Motor neuron (in vitro differentiated cells): ENCODE results near the gene ATP2C2. TPM values are rescaled to one million over a fixed set of nuclear protein-coding genes. Genes with fewer than 3 reads are reported as not detected.

Experiments used
- ATAC-seq, 8 experiments: fragments of 200-7000 bp; cut with Tn5 transposase; replicated peaks in 6 of 8; 2 replicates each; pipeline ENCODE4 v1.8.0; 2021; ENCODE audit warnings: mild to moderate bottlenecking in 8 of 8, moderate library complexity in 8 of 8
- H3K27ac ChIP-seq, 2 donors: fragments of 250-450 bp; sonication (Bioruptor Pico); 2 replicates each; pipeline ENCODE4 v1.9.0; 2021; ENCODE audit warnings: antibody characterized with exemption in 2 of 2, mild to moderate bottlenecking in 2 of 2, moderate library complexity in 1 of 2
- H3K4me1 ChIP-seq, 2 donors: fragments of 250-450 bp; sonication (Bioruptor Pico); replicated peaks in 1 of 2; 2 replicates each; pipeline ENCODE4 v1.6.1; 2021; ENCODE audit warnings: antibody characterized with exemption in 2 of 2, mild to moderate bottlenecking in 2 of 2, moderate library complexity in 1 of 2
- H3K4me3 ChIP-seq, 5 donors: fragments of 250-450 bp; sonication (Bioruptor Pico); 2 replicates each; pipeline ENCODE4 v1.9.0; 2021; ENCODE audit warnings: antibody characterized with exemption in 5 of 5, mild to moderate bottlenecking in 5 of 5, moderate library complexity in 4 of 5
- WGBS, 10 experiments: fragments of 450-650 bp; shearing (Covaris generic); methylation state at CpG; one replicate each; pipeline ENCODE4 v1.0.0; 2022; 5-methylcytosine and 5-hydroxymethylcytosine counted together
- in situ Hi-C, 9 experiments: fragments of 400-800 bp; cut with MboI; loops; one replicate each; pipeline ENCODE4 v1.15.0; 2021; ENCODE audit warnings: low sequenced_read_pairs in 9 of 9, low pct_unique_long_range_greater_than_20kb in 2 of 9; ENCODE audit not compliant: unreplicated experiment in 9 of 9
- total RNA-seq, 8 experiments: library from RNA; unstranded; fragments of 300-600 nt; gene quantifications; 2 replicates each; pipeline versions ENCODE4 v1.2.3 to v1.2.4, GENCODE V29; 2022

The ATP2C2 gene
- total RNA-seq, 8 experiments from 2014 or later: 0.61 to 2.6 (median 1.3) TPM

DNA sequence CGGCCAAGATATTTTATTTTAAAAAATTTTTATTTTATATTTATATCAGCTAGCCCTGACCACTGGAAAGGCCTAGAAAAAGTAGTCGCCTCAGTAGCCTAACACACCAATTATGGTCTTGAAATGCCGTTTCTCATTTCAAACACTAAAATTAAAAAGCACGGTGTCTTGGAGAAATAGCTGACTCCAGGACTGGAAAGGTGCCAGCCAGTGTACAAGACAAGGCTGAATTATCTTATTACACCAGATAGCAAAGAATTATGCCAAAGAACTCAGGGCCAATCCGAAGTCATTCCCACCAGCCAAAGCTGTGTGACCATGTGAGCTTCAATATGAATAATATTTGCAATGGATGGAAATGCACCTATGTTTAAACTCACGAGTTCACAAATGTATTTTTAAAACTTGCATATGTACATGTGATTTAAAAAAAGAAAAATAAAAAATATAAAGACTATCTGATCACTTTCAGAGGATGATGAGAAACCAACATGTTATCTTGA is 19.9 kb upstream of the ATP2C2 start:
- Histone ChIP-seq H3K4me3 (no peak overlapping the region), H3K27ac (no peak overlapping the region), H3K4me1 (peaks cover 0 to 6% of the 10 kb centered on the region in 2 donors)
- ATAC-seq: peak in 3 of 8 experiments; percentile 73 to 94 (median 75)
- in situ Hi-C loops: no loop called here
- WGBS, 10 experiments: 0 to 100% (median 87%) methylated on average over 1 to 5 of the region's 6 CpGs

DNA sequence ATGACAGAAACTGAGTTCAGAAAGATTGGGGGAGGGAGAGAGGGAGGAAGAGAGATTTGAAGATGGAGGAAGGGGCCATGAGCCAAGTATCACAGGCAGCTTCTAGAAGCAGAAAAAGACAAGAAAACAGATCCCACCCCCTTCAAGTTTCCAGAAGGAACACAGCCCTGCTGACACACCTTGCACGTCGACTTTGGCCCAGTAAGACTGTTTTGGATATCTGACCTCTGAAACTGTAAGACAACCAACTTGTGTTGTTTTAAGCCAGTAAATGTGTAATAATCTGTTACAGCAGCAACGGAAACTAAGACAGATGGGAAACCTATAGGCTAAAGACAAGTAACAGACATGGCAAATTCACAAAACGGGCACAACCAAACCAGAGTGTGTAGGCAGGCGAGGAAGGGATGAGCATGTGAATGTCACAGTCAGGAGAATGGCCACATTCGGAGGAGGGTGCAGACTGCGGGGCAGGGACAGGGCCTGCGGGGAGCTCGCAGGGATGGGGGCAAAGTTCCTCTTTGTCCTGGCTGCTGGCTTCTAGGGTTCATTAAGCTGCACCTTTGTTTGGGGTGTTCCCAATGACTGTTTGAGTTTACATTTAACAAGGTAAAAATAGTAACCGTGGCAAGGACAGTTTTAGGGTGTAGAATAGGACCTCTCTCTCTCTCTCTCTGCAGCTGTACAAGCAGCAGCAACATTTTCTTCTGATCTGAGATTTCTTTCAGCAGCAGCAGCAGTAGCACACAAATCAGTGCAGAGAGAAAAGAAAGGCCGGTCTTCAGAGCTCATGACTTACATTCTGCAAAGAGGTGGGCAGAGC is 18.3 kb upstream of the ATP2C2 start:
- WGBS, 10 experiments: 20 to 100% (median 53%) methylated on average over 1 to 8 of the region's 11 CpGs; no CpG with 5 or more reads in 2 of the 10 experiments
- in situ Hi-C loops: no loop called here
- H3K27ac ChIP-seq: no peak overlapping the region
- ATAC-seq: peak in 1 of 8 experiments; percentile 31
- no peak overlapping the region for H3K4me3 ChIP-seq
- peaks cover 0 to 6% of the 10 kb centered on the region in 2 donors for H3K4me1 ChIP-seq

DNA sequence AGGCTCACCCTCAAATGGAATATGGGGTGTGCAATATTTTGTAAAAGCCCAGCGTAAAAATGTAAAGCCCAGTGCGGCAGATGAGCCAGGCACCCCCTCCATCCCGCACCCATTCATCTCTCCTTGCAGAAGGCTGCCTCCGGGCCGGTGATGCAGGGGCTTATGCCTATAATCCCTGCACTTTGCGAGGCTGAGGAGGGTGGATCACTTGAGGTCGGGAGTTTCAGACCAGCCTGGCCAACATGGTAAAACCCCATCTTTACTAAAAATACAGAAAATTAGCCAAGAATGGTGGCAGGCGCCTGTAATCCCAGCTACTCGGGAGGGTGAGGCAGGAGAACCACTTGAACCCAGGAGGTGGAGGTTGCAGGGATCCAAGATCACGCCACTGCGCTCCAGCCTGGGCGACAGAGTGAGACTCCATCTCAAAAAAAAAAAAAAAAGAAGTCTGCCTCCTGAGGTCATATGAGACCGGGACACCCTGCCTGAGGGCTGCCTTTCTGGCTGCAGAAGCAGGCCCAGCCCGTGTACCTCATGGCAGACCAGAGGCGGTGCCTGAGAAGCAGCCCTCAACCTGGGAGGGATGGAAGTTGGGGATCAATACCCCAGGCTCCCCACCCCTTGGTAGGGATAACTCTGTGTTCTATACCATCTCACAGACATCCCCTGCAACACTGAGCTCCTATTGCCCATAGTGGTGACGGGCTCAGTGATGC is 17.5 kb upstream of the ATP2C2 start:
- ATAC-seq: no peak
- in situ Hi-C loops: no loop called here
- Histone ChIP-seq H3K4me1 (peaks cover 0 to 6% of the 10 kb centered on the region in 2 donors), H3K4me3 (no peak overlapping the region), H3K27ac (peak overlapping the region in 1 of 2 donors; percentile 8)
- 32 to 100% (median 65%) methylated on average over 1 to 13 of the region's 16 CpGs; no CpG with 5 or more reads in 1 of the 10 experiments for WGBS, 10 experiments

DNA sequence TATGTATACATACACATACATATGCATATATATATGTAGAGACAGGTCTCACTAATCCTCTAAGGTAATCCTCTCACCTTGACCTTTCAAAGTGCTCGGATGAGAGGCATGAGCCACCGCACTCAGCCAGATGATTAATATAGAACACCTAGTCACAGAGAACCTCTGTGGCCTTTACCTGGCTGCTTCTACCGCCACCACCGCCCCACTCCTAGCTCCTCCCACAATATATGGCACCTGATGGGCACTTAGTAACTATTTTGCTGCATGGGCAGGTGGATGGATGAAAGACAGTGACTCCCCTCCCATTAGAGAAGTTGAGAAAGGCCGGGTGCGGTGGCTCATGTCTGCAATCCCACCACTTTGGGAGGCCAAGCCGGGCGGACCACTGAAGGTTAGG is 16.7 kb upstream of the ATP2C2 start:
- H3K27ac ChIP-seq: no peak overlapping the region
- H3K4me1 ChIP-seq: peaks cover 4 to 12% of the 10 kb centered on the region in 2 donors
- WGBS, 10 experiments: 75 to 100% (median 80%) methylated on average over 2 to 4 of the region's 8 CpGs; no CpG with 5 or more reads in 6 of the 10 experiments
- in situ Hi-C loops: no loop called here
- ATAC-seq: no peak
- H3K4me3 ChIP-seq: no peak overlapping the region

GRCh38 chr16:84354306-84354705 is 14.0 kb upstream of the ATP2C2 start:
- no peak overlapping the region for H3K27ac ChIP-seq
- no peak overlapping the region for H3K4me3 ChIP-seq
- ATAC-seq: no peak
- peaks cover 22 to 23% of the 10 kb centered on the region in 2 donors for H3K4me1 ChIP-seq
- in situ Hi-C loops: no loop called here
- WGBS, 10 experiments: 91 to 100% methylated on average over 1 to 4 of the region's 6 CpGs; no CpG with 5 or more reads in 8 of the 10 experiments

GRCh38 chr16:84355149-84355548 is 13.2 kb upstream of the ATP2C2 start:
- no peak overlapping the region for H3K27ac ChIP-seq
- WGBS, 10 experiments: no CpG with 5 or more reads among the region's 2 CpGs
- no peak for ATAC-seq

DNA sequence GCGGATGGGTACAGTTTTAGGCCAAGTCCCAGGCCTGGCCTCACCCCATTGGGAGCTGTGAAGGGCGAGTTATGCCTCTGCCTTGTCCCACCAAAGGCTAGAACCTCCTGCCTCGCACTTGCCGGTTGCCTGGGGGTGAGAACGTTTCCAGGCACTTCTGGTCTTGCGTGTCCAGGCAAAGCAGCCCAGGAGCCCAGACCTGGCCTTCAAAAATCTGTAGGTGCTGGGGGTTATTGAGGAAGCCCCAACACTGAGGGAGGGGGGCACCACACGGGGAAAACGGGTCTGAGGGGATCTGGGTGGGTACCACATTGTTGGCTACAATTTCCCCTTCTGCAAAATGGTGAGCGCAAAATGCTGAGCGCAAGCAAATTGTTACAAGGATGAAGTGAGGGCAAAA is 12.2 kb upstream of the ATP2C2 start:
- 90 to 100% methylated on average over 1 to 2 of the region's 10 CpGs; no CpG with 5 or more reads in 8 of the 10 experiments for WGBS, 10 experiments
- in situ Hi-C loops: no loop called here
- Histone ChIP-seq H3K27ac (peak overlapping the region in 1 of 2 donors; percentile 27), H3K4me1 (peaks cover 16 to 26% of the 10 kb centered on the region in 2 donors), H3K4me3 (no peak overlapping the region)
- ATAC-seq: no peak

More at GRCh38 chr16:84355149-84355548, 13.2 kb upstream of the ATP2C2 start:
- H3K4me3 ChIP-seq: no peak overlapping the region
- in situ Hi-C loops: no loop called here
- H3K4me1 ChIP-seq: peaks cover 22 to 26% of the 10 kb centered on the region in 2 donors

GRCh38 chr16:84356591-84357116 is 11.7 kb upstream of the ATP2C2 start:
- Histone ChIP-seq H3K27ac (peak overlapping the region in 1 of 2 donors; percentile 35), H3K4me1 (peaks cover 16 to 27% of the 10 kb centered on the region in 2 donors), H3K4me3 (no peak overlapping the region)
- peak; percentile 40 to 93 (median 67) for ATAC-seq
- in situ Hi-C loops: no loop called here
- WGBS, 10 experiments: 0 to 59% (median 48%) methylated on average over 1 to 9 of the region's 11 CpGs; no CpG with 5 or more reads in 3 of the 10 experiments

- peaks cover 21 to 31% of the 10 kb centered on the region in 2 donors for H3K4me1 ChIP-seq
- H3K4me3 ChIP-seq: no peak overlapping the region
- in situ Hi-C loops: no loop called here
- peak overlapping the region in 1 of 2 donors; percentile 35 for H3K27ac ChIP-seq
- 57 to 78% (median 60%) methylated on average over 2 to 8 of the region's 9 CpGs; no CpG with 5 or more reads in 7 of the 10 experiments for WGBS, 10 experiments
- ATAC-seq: peak in 7 of 8 experiments; percentile 26 to 70 (median 59)
Observed at GRCh38 chr16:84357191-84357651, 11.1 kb upstream of the ATP2C2 start.

- no peak for ATAC-seq
- H3K27ac ChIP-seq: no peak overlapping the region
- in situ Hi-C loops: no loop called here
- H3K4me3 ChIP-seq: no peak overlapping the region
- peaks cover 35 to 41% of the 10 kb centered on the region in 2 donors for H3K4me1 ChIP-seq
- 40 to 93% (median 71%) methylated on average over 1 to 7 of the region's 14 CpGs; no CpG with 5 or more reads in 3 of the 10 experiments for WGBS, 10 experiments
Observed at GRCh38 chr16:84358601-84359295, 9.6 kb upstream of the ATP2C2 start.

- Histone ChIP-seq H3K4me1 (peaks cover 40 to 42% of the 10 kb centered on the region in 2 donors), H3K4me3 (no peak overlapping the region), H3K27ac (no peak overlapping the region)
- WGBS, 10 experiments: 37 to 100% (median 60%) methylated on average over 1 to 2 of the region's 8 CpGs; no CpG with 5 or more reads in 6 of the 10 experiments
- ATAC-seq: no peak
- in situ Hi-C loops: no loop called here
Observed at GRCh38 chr16:84359326-84359725, 9.0 kb upstream of the ATP2C2 start.

GRCh38 chr16:84360170-84360569 is 8.2 kb upstream of the ATP2C2 start:
- 67 to 100% (median 98%) methylated on average over 1 to 8 of the region's 15 CpGs; no CpG with 5 or more reads in 2 of the 10 experiments for WGBS, 10 experiments

More at GRCh38 chr16:84360170-84360569, 8.2 kb upstream of the ATP2C2 start:
- no peak overlapping the region for H3K4me3 ChIP-seq
- in situ Hi-C loops: no loop called here
- peaks cover 40 to 42% of the 10 kb centered on the region in 2 donors for H3K4me1 ChIP-seq
- H3K27ac ChIP-seq: no peak overlapping the region
- ATAC-seq: no peak
